ENCODE results near the gene DPP8.

DNA sequence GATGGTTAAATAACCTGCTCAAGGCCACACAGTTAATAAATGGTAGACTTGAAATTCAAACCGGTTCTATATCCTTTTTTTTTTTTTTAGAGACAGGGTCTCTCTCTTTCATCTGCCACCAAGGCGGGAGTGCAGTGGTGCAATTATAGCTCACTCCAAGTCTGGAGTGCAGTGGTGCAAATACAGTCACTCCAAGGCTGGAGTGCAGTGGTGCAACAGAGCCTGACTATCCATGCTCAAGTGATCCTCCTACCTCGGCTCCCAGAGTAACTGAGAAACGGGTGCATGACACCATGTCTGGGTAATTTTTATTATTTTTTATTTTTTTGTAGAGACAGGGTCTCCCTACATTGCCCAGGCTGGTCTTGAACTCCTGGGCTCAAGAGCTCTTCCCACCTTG is 23.4 kb downstream of the DPP8 start:
- TF ChIP-seq, protein P1, sequence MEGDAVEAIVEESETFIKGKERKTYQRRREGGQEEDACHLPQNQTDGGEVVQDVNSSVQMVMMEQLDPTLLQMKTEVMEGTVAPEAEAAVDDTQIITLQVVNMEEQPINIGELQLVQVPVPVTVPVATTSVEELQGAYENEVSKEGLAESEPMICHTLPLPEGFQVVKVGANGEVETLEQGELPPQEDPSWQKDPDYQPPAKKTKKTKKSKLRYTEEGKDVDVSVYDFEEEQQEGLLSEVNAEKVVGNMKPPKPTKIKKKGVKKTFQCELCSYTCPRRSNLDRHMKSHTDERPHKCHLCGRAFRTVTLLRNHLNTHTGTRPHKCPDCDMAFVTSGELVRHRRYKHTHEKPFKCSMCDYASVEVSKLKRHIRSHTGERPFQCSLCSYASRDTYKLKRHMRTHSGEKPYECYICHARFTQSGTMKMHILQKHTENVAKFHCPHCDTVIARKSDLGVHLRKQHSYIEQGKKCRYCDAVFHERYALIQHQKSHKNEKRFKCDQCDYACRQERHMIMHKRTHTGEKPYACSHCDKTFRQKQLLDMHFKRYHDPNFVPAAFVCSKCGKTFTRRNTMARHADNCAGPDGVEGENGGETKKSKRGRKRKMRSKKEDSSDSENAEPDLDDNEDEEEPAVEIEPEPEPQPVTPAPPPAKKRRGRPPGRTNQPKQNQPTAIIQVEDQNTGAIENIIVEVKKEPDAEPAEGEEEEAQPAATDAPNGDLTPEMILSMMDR (IDR thresholded peaks at IDR 0.05; ENCODE audit: low read length), result no peak
- TF ChIP-seq EZH2 (IDR thresholded peaks at IDR 0.05; ENCODE audit: borderline replicate concordance, low read length), result no peak

All from OCI-LY1 (cell line).